Measurements from ENCODE around the gene VGLL4.

Gene VGLL4

DNA sequence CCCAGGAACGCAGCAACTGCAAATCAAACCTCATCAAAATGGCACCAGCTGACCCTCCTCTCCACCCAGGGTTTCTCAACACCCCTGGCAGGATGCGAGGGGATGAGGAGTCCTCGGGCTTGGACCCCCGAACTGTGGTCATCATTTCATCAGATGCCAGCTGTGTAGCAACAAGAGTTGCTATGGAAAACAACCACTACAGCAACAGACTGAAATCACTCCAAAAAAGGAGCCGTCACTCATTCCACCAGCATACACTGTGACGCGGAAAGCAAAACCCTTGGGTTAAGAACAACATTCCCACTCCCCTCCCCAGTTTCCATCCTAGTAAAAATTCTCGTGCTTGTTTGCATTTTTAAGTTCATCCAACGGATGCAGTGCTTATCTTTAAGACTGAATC, 40.1 kb downstream of the VGLL4 start:
- H3K4me1 ChIP-seq (ENCODE audit: insufficient read depth, low read length) = no peaks in the 10 kb centered on the region
- ATAC-seq (ENCODE audit: insufficient read depth, low read depth) (no peak), DNase-seq (no peak)
- H2AFZ ChIP-seq (ENCODE audit: low read depth, low read length) = no peak overlapping the region
- H3K27me3 ChIP-seq (ENCODE audit: insufficient read depth, low read length, poor library complexity) = no peaks in the 10 kb centered on the region
- TF ChIP-seq, protein P1, sequence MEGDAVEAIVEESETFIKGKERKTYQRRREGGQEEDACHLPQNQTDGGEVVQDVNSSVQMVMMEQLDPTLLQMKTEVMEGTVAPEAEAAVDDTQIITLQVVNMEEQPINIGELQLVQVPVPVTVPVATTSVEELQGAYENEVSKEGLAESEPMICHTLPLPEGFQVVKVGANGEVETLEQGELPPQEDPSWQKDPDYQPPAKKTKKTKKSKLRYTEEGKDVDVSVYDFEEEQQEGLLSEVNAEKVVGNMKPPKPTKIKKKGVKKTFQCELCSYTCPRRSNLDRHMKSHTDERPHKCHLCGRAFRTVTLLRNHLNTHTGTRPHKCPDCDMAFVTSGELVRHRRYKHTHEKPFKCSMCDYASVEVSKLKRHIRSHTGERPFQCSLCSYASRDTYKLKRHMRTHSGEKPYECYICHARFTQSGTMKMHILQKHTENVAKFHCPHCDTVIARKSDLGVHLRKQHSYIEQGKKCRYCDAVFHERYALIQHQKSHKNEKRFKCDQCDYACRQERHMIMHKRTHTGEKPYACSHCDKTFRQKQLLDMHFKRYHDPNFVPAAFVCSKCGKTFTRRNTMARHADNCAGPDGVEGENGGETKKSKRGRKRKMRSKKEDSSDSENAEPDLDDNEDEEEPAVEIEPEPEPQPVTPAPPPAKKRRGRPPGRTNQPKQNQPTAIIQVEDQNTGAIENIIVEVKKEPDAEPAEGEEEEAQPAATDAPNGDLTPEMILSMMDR (IDR thresholded peaks at IDR 0.05; ENCODE audit: borderline replicate concordance, extremely low read depth, low read length, poor library complexity, severe bottlenecking) = no peak
- TF ChIP-seq EZH2 (IDR thresholded peaks at IDR 0.05; ENCODE audit: borderline replicate concordance, low read depth, low read length, severe bottlenecking) = no peak
- H3K9me3 ChIP-seq (ENCODE audit: insufficient read depth, low read length, severe bottlenecking) = no peaks in the 10 kb centered on the region
- peaks cover 97% of the 10 kb centered on the region for H3K79me2 ChIP-seq (ENCODE audit: insufficient read depth, low read length)
- H3K27ac ChIP-seq (ENCODE audit: low read length) = no peak overlapping the region
- no peak overlapping the region for H3K4me3 ChIP-seq (ENCODE audit: low read depth in 1 of 2, low read length in 2 of 2)
- H3K9ac ChIP-seq (ENCODE audit: low read depth, low read length) = no peak overlapping the region
- H4K20me1 ChIP-seq (ENCODE audit: insufficient read depth, low read length) = peaks cover 79% of the 10 kb centered on the region
- H3K36me3 ChIP-seq (ENCODE audit: insufficient read depth, low read length) = peaks cover 72% of the 10 kb centered on the region
- H3K4me2 ChIP-seq (ENCODE audit: insufficient read depth, low read length) = no peak overlapping the region

DNA sequence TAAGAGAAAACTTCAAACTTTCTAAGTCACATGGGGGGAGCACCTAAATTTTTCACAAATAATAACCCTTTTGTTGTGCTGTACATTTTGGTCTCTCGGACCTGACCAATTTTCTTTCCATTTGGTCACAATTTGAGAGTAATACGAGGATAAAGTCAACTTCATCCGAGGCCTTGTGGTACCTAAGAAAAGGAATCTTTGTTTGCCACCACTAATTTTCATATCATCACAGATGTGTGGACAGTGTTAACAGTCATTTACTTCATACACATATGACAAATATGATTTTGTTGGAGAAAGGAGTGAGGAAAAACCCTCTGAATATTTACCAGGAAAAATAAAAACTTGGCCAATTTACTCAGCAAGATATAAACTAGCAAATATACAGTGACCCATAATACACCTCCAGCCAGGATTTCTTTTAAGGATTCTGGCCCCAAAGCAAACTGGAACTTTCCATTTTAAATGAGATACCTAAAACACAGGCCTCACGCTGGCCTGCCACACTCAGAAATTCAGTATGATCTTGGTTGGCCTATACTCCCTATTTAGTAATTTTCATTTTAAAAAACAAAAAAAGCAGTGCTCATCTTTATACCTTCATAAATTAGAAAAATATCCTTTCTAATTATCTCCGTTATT, 40.7 kb downstream of the VGLL4 start:
- no peak for DNase-seq
- no peaks in the 10 kb centered on the region for H3K9me3 ChIP-seq (ENCODE audit: insufficient read depth, low read length, severe bottlenecking)
- H3K4me2 ChIP-seq (ENCODE audit: insufficient read depth, low read length) = no peak overlapping the region
- ATAC-seq (ENCODE audit: insufficient read depth, low read depth) = no peak
- peaks cover 97% of the 10 kb centered on the region for H3K79me2 ChIP-seq (ENCODE audit: insufficient read depth, low read length)
- no peak overlapping the region for H3K27ac ChIP-seq (ENCODE audit: low read length)
- H3K4me1 ChIP-seq (ENCODE audit: insufficient read depth, low read length) = no peaks in the 10 kb centered on the region
- peaks cover 75% of the 10 kb centered on the region for H4K20me1 ChIP-seq (ENCODE audit: insufficient read depth, low read length)
- H2AFZ ChIP-seq (ENCODE audit: low read depth, low read length) = no peak overlapping the region
- H3K36me3 ChIP-seq (ENCODE audit: insufficient read depth, low read length) = peaks cover 78% of the 10 kb centered on the region
- H3K4me3 ChIP-seq (ENCODE audit: low read depth in 1 of 2, low read length in 2 of 2) = no peak overlapping the region
- no peak overlapping the region for H3K9ac ChIP-seq (ENCODE audit: low read depth, low read length)
- TF ChIP-seq, protein P1 (IDR thresholded peaks at IDR 0.05; ENCODE audit: borderline replicate concordance, extremely low read depth, low read length, poor library complexity, severe bottlenecking) = no peak
- no peak for TF ChIP-seq EZH2 (IDR thresholded peaks at IDR 0.05; ENCODE audit: borderline replicate concordance, low read depth, low read length, severe bottlenecking)
- no peaks in the 10 kb centered on the region for H3K27me3 ChIP-seq (ENCODE audit: insufficient read depth, low read length, poor library complexity)

DNA sequence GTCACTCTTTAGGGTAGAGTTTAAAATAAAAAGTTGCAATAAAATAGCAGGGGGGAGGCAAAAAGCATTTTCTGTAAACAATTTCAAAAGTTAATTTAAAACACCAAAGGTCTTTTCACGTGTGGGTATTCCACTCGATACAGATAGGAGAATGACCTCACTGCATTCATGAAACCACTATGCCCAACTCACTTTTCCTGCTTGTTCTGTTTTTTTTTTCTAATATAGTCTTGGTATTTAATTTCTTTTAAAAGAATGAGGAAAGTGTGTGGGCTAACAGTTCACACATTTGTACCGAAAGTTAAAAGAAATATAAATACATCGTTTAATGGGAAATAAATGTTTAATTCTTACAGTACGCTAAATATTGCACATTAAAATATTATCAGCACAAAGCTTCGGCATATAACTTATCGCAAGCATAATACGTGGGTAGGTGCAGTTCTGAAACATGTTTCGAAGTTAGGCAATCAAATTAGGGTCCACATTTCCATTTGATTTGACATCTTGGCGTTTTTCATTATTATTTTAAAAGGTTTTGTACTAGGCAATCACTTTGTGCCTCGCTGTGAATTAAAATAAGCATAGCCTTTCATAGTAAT, 41.4 kb downstream of the VGLL4 start:
- DNase-seq = no peak
- no peak for ATAC-seq (ENCODE audit: insufficient read depth, low read depth)
- peaks cover 74% of the 10 kb centered on the region for H4K20me1 ChIP-seq (ENCODE audit: insufficient read depth, low read length)
- H3K9ac ChIP-seq (ENCODE audit: low read depth, low read length) = no peak overlapping the region
- no peaks in the 10 kb centered on the region for H3K4me1 ChIP-seq (ENCODE audit: insufficient read depth, low read length)
- H3K4me3 ChIP-seq (ENCODE audit: low read depth in 1 of 2, low read length in 2 of 2) = no peak overlapping the region
- peaks cover 85% of the 10 kb centered on the region for H3K36me3 ChIP-seq (ENCODE audit: insufficient read depth, low read length)
- H2AFZ ChIP-seq (ENCODE audit: low read depth, low read length) = no peak overlapping the region
- H3K79me2 ChIP-seq (ENCODE audit: insufficient read depth, low read length) = peaks cover 97% of the 10 kb centered on the region
- H3K27me3 ChIP-seq (ENCODE audit: insufficient read depth, low read length, poor library complexity) = no peaks in the 10 kb centered on the region
- no peak overlapping the region for H3K27ac ChIP-seq (ENCODE audit: low read length)
- no peaks in the 10 kb centered on the region for H3K9me3 ChIP-seq (ENCODE audit: insufficient read depth, low read length, severe bottlenecking)
- TF ChIP-seq, protein P1 (IDR thresholded peaks at IDR 0.05; ENCODE audit: borderline replicate concordance, extremely low read depth, low read length, poor library complexity, severe bottlenecking) = no peak
- TF ChIP-seq EZH2 (IDR thresholded peaks at IDR 0.05; ENCODE audit: borderline replicate concordance, low read depth, low read length, severe bottlenecking) = no peak
- no peak overlapping the region for H3K4me2 ChIP-seq (ENCODE audit: insufficient read depth, low read length)
